ENCODE data around the gene C22orf23.
"Not testable (repeated sequence)": the region's sequence is repeated elsewhere in the genome, so short reads cannot be mapped to it uniquely, and the experiment has no call there.

The C22orf23 gene

GRCh38 chr22:37952629-37953028 lies 772 bp downstream of the C22orf23 start:
- Histone ChIP-seq H3K36me3 (ENCODE audit: control insufficient read depth, insufficient read depth, low read length) (peaks cover 18% of the 10 kb centered on the region), H3K4me3 (ENCODE audit: extremely low read depth, insufficient read depth, low read length, poor library complexity, severe bottlenecking) (peak overlapping the region; percentile 99)
- not testable (repeated sequence) for H3K9me3 ChIP-seq (ENCODE audit: control insufficient read depth, low read length); H3K4me1 ChIP-seq (ENCODE audit: control insufficient read depth, insufficient read depth, low read length, poor library complexity, severe bottlenecking); H3K27ac ChIP-seq (ENCODE audit: low read depth, low read length, severe bottlenecking)
- 22 to 30% methylated on average over 16 to 17 of the region's 20 CpGs for WGBS, 2 experiments (ENCODE audit: insufficient coverage in 2 of 2)

- Histone ChIP-seq H3K27ac (ENCODE audit: low read depth, low read length, severe bottlenecking) (no peak overlapping the region), H3K9me3 (ENCODE audit: control insufficient read depth, low read length) (no peaks in the 10 kb centered on the region), H3K4me1 (ENCODE audit: control insufficient read depth, insufficient read depth, low read length, poor library complexity, severe bottlenecking) (peaks cover 4% of the 10 kb centered on the region), H3K36me3 (ENCODE audit: control insufficient read depth, insufficient read depth, low read length) (peaks cover 5% of the 10 kb centered on the region), H3K4me3 (ENCODE audit: extremely low read depth, insufficient read depth, low read length, poor library complexity, severe bottlenecking) (no peak overlapping the region)
- WGBS, 2 experiments (ENCODE audit: insufficient coverage in 2 of 2), result 78% methylated on average over 3 to 4 of the region's 8 CpGs
These were observed 2.1 kb downstream of the C22orf23 start for GRCh38 chr22:37951305-37951704.

GRCh38 chr22:37947142-37947795 lies 6.1 kb downstream of the C22orf23 start:
- H3K4me3 ChIP-seq (ENCODE audit: extremely low read depth, insufficient read depth, low read length, poor library complexity, severe bottlenecking); H3K4me1 ChIP-seq (ENCODE audit: control insufficient read depth, insufficient read depth, low read length, poor library complexity, severe bottlenecking); H3K27ac ChIP-seq (ENCODE audit: low read depth, low read length, severe bottlenecking); H3K9me3 ChIP-seq (ENCODE audit: control insufficient read depth, low read length): not testable (repeated sequence)
- peaks cover 10% of the 10 kb centered on the region for H3K36me3 ChIP-seq (ENCODE audit: control insufficient read depth, insufficient read depth, low read length)
- 91 to 97% methylated on average over 8 to 13 of the region's 14 CpGs for WGBS, 2 experiments (ENCODE audit: insufficient coverage in 2 of 2)

- H3K9me3 ChIP-seq (ENCODE audit: control insufficient read depth, low read length); H3K27ac ChIP-seq (ENCODE audit: low read depth, low read length, severe bottlenecking); H3K4me1 ChIP-seq (ENCODE audit: control insufficient read depth, insufficient read depth, low read length, poor library complexity, severe bottlenecking); H3K4me3 ChIP-seq (ENCODE audit: extremely low read depth, insufficient read depth, low read length, poor library complexity, severe bottlenecking): not testable (repeated sequence)
- WGBS, 2 experiments (ENCODE audit: insufficient coverage in 2 of 2), result 90 to 96% methylated on average over 4 to 10 of the region's 11 CpGs
- peaks cover 39% of the 10 kb centered on the region for H3K36me3 ChIP-seq (ENCODE audit: control insufficient read depth, insufficient read depth, low read length)
These were observed 9.0 kb downstream of the C22orf23 start for GRCh38 chr22:37944423-37944822.

GRCh38 chr22:37943825-37944198 lies 9.6 kb downstream of the C22orf23 start:
- 93 to 95% methylated on average over 6 to 7 of the region's 7 CpGs for WGBS, 2 experiments (ENCODE audit: insufficient coverage in 2 of 2)
- no peak overlapping the region for H3K27ac ChIP-seq (ENCODE audit: low read depth, low read length, severe bottlenecking)
- no peak overlapping the region for H3K4me3 ChIP-seq (ENCODE audit: extremely low read depth, insufficient read depth, low read length, poor library complexity, severe bottlenecking)
- H3K4me1 ChIP-seq (ENCODE audit: control insufficient read depth, insufficient read depth, low read length, poor library complexity, severe bottlenecking), result no peaks in the 10 kb centered on the region
- peaks cover 45% of the 10 kb centered on the region for H3K36me3 ChIP-seq (ENCODE audit: control insufficient read depth, insufficient read depth, low read length)
- no peaks in the 10 kb centered on the region for H3K9me3 ChIP-seq (ENCODE audit: control insufficient read depth, low read length)

GRCh38 chr22:37943136-37943824 lies 10.1 kb downstream of the C22orf23 start:
- Histone ChIP-seq H3K9me3 (ENCODE audit: control insufficient read depth, low read length) (no peaks in the 10 kb centered on the region), H3K36me3 (ENCODE audit: control insufficient read depth, insufficient read depth, low read length) (peaks cover 48% of the 10 kb centered on the region), H3K27ac (ENCODE audit: low read depth, low read length, severe bottlenecking) (no peak overlapping the region), H3K4me3 (ENCODE audit: extremely low read depth, insufficient read depth, low read length, poor library complexity, severe bottlenecking) (no peak overlapping the region), H3K4me1 (ENCODE audit: control insufficient read depth, insufficient read depth, low read length, poor library complexity, severe bottlenecking) (no peaks in the 10 kb centered on the region)
- 94 to 96% methylated on average over 10 of the region's 12 CpGs for WGBS, 2 experiments (ENCODE audit: insufficient coverage in 2 of 2)

- Histone ChIP-seq H3K27ac (ENCODE audit: low read depth, low read length, severe bottlenecking) (no peak overlapping the region), H3K4me3 (ENCODE audit: extremely low read depth, insufficient read depth, low read length, poor library complexity, severe bottlenecking) (no peak overlapping the region), H3K36me3 (ENCODE audit: control insufficient read depth, insufficient read depth, low read length) (peaks cover 60% of the 10 kb centered on the region), H3K4me1 (ENCODE audit: control insufficient read depth, insufficient read depth, low read length, poor library complexity, severe bottlenecking) (no peaks in the 10 kb centered on the region), H3K9me3 (ENCODE audit: control insufficient read depth, low read length) (no peaks in the 10 kb centered on the region)
- WGBS, 2 experiments (ENCODE audit: insufficient coverage in 2 of 2), result 96 to 98% methylated on average over 5 to 8 of the region's 8 CpGs
These were observed 11.3 kb downstream of the C22orf23 start for GRCh38 chr22:37942133-37942532.

- no peaks in the 10 kb centered on the region for H3K4me1 ChIP-seq (ENCODE audit: control insufficient read depth, insufficient read depth, low read length, poor library complexity, severe bottlenecking)
- H3K4me3 ChIP-seq (ENCODE audit: extremely low read depth, insufficient read depth, low read length, poor library complexity, severe bottlenecking), result no peak overlapping the region
- no peaks in the 10 kb centered on the region for H3K9me3 ChIP-seq (ENCODE audit: control insufficient read depth, low read length)
- 91 to 94% methylated on average over 12 of the region's 12 CpGs for WGBS, 2 experiments (ENCODE audit: insufficient coverage in 2 of 2)
- H3K36me3 ChIP-seq (ENCODE audit: control insufficient read depth, insufficient read depth, low read length), result peaks cover 71% of the 10 kb centered on the region
- H3K27ac ChIP-seq (ENCODE audit: low read depth, low read length, severe bottlenecking), result no peak overlapping the region
These were observed 12.6 kb downstream of the C22orf23 start for GRCh38 chr22:37940698-37941376.

GRCh38 chr22:37933711-37934376 lies 19.6 kb downstream of the C22orf23 start:
- Histone ChIP-seq H3K4me1 (ENCODE audit: control insufficient read depth, insufficient read depth, low read length, poor library complexity, severe bottlenecking) (peaks cover 9% of the 10 kb centered on the region), H3K36me3 (ENCODE audit: control insufficient read depth, insufficient read depth, low read length) (peaks cover 74% of the 10 kb centered on the region), H3K27ac (ENCODE audit: low read depth, low read length, severe bottlenecking) (peak overlapping the region; percentile 73), H3K9me3 (ENCODE audit: control insufficient read depth, low read length) (no peaks in the 10 kb centered on the region), H3K4me3 (ENCODE audit: extremely low read depth, insufficient read depth, low read length, poor library complexity, severe bottlenecking) (no peak overlapping the region)
- WGBS, 2 experiments (ENCODE audit: insufficient coverage in 2 of 2), result 20 to 30% methylated on average over 8 to 11 of the region's 13 CpGs

GRCh38 chr22:37932821-37933578 lies 20.4 kb downstream of the C22orf23 start:
- 94 to 99% methylated on average over 15 to 21 of the region's 21 CpGs for WGBS, 2 experiments (ENCODE audit: insufficient coverage in 2 of 2)
- Histone ChIP-seq H3K36me3 (ENCODE audit: control insufficient read depth, insufficient read depth, low read length) (peaks cover 76% of the 10 kb centered on the region), H3K4me1 (ENCODE audit: control insufficient read depth, insufficient read depth, low read length, poor library complexity, severe bottlenecking) (peaks cover 9% of the 10 kb centered on the region), H3K4me3 (ENCODE audit: extremely low read depth, insufficient read depth, low read length, poor library complexity, severe bottlenecking) (no peak overlapping the region), H3K27ac (ENCODE audit: low read depth, low read length, severe bottlenecking) (peak overlapping the region; percentile 73), H3K9me3 (ENCODE audit: control insufficient read depth, low read length) (no peaks in the 10 kb centered on the region)
